Measurements from ENCODE around the gene CELA3B.

DNA sequence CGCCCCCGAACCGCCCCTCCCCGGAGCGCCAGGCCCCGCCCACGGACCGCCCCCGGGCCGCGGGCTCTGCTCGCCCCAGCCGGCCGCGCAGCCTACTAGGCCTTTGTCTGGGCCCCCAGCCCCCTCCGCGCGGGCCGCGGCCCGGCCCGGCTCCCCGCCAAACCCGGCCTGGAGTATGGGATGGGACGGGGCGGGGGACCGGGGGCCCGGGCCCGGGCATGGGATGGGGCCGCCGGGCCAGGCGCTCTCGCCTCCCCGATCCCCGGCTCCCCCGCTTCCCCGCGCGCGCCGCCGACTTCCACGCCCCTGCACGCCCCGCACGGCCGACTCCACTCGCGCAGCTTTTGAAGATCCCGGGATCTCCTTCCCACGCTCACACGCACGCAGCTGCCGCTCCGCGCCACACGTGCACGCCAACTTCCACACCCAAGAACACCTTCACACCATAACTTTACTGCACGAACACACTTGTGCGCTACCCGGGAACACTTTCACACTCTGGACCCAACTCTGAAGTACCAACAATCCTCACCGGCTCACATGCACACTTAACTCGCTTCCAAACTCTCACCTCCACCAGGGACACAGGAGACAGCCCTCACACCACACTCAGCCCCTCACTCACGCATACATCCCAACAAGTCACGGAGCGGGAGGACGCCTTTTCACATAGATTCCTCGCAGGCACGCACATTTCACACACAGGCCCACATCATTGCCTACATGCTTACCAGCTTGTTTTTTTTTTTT lies 39.3 kb upstream of the CELA3B start:
- no peak for TF ChIP-seq TEAD1 (CRISPR knock-in tag; IDR thresholded peaks at IDR 0.05)
- TF ChIP-seq HMGXB4 (CRISPR knock-in tag; IDR thresholded peaks at IDR 0.05), result no peak

All from WTC11 (cell line).